Measurements from ENCODE around the gene TBC1D22A.

DNA sequence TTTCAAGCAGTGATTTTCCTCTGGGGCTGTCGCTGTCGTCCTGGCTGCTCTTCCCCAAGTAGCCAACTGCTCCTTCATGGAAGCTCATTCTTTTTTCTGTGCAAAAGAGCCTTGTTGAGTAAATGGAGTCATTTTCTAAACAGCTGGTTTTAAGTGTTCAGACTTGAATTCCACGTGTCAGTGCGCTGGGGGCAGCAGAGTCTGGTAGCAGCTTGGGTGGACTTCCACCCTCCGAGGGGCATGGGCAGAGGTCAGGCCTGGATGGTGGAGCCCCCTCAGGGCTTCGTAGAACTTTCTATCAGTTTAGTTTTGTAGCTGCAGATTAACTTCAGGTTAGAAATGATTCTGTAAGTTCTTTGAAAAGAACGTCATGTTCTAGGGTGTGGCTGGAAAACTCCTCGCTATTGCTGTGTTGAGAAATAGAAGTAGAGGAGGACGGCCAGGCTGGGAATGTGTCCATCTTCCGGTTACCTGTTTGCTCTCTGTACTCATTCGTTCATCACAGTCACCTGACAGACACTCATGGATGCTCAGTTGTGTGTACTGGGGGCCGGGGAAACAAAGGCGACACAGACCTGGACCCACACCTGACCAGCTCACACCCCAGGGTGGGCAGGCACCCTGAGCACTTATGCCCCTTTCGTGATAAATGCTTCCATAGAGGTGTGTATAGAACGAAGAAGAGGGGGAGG is 270.7 kb downstream of the TBC1D22A start:
- TF ChIP-seq, protein P1, sequence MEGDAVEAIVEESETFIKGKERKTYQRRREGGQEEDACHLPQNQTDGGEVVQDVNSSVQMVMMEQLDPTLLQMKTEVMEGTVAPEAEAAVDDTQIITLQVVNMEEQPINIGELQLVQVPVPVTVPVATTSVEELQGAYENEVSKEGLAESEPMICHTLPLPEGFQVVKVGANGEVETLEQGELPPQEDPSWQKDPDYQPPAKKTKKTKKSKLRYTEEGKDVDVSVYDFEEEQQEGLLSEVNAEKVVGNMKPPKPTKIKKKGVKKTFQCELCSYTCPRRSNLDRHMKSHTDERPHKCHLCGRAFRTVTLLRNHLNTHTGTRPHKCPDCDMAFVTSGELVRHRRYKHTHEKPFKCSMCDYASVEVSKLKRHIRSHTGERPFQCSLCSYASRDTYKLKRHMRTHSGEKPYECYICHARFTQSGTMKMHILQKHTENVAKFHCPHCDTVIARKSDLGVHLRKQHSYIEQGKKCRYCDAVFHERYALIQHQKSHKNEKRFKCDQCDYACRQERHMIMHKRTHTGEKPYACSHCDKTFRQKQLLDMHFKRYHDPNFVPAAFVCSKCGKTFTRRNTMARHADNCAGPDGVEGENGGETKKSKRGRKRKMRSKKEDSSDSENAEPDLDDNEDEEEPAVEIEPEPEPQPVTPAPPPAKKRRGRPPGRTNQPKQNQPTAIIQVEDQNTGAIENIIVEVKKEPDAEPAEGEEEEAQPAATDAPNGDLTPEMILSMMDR (IDR thresholded peaks at IDR 0.05; ENCODE audit: insufficient read depth, low read depth, low read length): no peak
- TF ChIP-seq EZH2 (IDR thresholded peaks at IDR 0.05; ENCODE audit: insufficient read depth, low read length): no peak

Data from astrocyte (in vitro differentiated cells and primary cell).